NCI-H187 (cell line): ENCODE results near the gene CHST4.
"Not testable (repeated sequence)": the region's sequence is repeated elsewhere in the genome, so short reads cannot be mapped to it uniquely, and the experiment has no call there.

Experiments
- DNase-seq, 2 experiments: peaks; one replicate each; lab custom pipeline; 2025; lab: John Stamatoyannopoulos, UW

The CHST4 gene

GRCh38 chr16:71570144-71570543 lies 43.9 kb downstream of the CHST4 start:
- no peak for DNase-seq

DNA sequence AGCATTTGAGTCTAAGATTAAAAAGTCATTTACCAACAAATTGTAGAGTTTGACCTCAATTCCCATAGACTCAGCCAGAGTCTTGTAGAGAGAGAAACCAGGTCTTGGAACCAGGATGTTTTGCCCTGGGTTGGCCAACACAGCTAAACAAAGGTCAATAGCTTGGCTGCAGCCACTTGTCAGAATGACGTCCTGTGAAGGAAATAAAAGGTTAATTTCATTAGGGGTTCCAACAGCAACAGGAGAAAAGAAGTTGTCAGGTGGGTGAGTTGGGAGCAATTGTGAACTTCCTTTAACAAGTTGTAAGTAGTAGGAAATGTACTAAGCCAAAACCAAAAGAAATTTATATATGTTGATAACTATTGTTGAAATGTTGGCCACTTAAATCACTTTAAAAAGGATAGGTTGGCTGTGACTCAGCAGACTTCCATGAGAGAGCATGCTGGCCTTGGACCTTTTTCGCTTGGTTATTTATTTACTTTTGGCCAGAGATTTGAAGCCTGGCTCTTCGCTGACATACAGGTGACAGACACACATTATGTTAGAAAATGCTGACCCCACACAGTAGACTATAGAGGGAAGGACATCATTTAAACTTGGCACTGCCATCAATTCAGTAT lies 46.4 kb downstream of the CHST4 start:
- DNase-seq = no peak

DNA sequence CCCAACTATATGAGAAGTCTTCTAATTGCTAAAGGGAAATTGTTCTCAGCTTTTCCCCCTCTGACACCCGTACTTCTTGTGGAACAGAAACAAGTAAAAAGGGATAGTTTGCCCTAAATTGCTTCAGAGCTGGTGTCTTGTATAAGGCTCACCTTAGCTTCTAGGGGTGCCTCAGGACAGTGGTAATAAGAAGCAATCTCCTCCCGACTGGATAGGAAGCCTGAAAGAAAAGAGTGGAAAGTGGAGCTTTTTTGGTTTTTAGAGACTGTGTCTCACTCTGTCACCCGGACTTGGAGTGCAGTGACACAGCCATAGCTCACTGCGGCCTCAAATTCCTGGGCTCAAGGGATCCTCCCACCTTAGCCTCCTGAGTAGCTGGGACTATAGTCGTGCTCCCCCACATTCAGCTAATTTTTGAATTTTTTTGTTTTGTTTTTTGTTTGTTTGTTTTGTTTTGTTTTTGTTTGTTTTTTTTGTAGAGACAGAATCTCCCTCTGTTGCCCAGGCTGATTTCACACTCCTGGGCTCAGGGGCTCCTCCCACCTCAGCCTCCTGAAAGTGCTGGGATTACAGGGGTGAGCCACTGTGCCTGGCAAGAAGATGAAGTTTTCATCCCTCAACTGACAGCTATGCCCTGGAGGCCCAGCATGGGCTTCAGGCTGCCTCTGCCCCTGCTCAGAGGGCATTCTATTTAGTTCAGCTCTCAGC lies 47.3 kb downstream of the CHST4 start:
- DNase-seq = no peak

- DNase-seq = no peak
Measured at GRCh38 chr16:71574702-71575101, 48.5 kb downstream of the CHST4 start.

- DNase-seq = no peak
Measured at GRCh38 chr16:71576971-71577370, 50.7 kb downstream of the CHST4 start, which contains the start of gene TAT. TAT (minus strand) TSS chr16:71577092; CDS start chr16:71576415, 677 bp downstream.

DNA sequence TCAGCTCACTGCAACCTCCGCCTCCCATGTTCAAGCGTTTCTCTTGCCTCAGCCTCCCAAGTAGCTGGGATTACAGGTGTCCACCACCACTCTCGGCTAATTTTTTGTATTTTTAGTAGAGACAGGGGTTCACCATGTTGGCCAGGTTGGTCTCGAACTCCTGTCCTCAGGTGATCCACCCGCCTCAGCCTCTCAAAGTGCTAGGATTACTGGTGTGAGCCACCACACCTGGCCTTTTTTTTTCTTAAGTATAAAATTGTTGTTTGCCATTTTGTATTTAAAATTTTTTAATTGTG lies 56.3 kb downstream of the CHST4 start:
- not testable (repeated sequence) for DNase-seq

DNA sequence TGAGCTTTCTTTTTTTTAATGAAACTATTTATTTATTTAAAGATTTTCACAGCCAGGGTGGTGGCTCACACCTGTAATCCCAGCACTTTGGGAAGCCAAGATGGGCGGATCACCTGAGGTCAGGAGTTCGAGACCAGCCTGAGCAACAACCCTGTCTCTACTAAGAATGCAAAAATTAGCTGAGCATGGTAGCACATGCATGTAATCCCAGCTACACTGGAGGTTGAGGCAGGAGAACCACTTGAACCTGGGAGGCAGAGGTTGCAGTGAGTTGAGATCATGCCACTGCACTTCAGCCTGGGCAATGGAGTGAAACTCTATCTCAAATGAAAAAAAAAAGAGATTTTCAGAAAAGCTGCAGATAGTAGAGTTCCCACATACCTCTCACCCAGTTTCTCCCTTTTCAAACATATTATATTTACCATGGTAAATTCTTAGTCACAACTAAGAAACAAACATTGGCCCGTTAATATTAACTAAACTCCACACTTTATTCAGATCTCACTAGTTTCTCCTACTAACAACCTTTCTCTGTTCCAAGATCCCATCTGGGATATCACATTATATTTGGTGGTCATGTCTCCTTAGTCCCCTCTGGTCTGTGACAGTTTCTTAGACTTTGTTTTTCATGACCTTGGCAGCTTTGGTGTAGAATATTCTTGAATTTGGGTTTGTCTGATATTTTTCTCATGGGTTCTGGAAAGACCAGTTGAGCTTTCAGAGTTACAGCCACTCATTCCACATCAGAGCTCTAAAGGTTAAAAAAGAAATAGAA lies 58.5 kb downstream of the CHST4 start:
- no peak for DNase-seq

DNA sequence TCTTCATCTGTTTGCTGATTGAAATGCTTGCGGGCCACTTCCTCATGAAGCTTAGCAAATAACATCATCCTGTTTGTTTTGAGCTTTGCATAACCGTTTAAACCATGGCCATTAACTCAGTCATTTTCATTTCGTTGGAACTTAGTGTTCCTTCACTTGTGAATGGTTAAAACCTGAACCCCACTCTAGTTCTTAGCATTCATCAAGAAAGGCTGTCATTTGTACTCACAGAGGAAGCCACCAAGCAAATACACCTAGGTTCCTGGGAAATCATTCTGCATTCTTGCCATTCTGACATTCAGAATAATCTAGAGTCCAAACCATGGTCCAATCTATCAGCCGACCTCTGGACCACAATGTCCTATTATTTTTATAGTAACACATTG lies 59.1 kb downstream of the CHST4 start:
- DNase-seq = no peak
